Caco-2 (cell line): ENCODE results near the gene PPP1R3F. TPM values are rescaled to one million over a fixed set of nuclear protein-coding genes. Genes with fewer than 3 reads are reported as not detected.

Experiments used
- BruUV-seq: library from RNA; stranded (reverse); fragments of 400-500 nt; replicated peaks from 2 replicates; lab custom pipeline; 2021; lab: Mats Ljungman, UMichigan
- CTCF ChIA-PET: fragments of 300-600 bp; sonication (Branson Sonifier 250); formaldehyde crosslinking; loops from one replicate; lab custom pipeline; 2022; ENCODE audit warnings: antibody characterized with exemption; lab: Charles Lee
- POLR2A ChIA-PET: fragments of 300-600 bp; sonication (Branson Sonifier 250); formaldehyde crosslinking; loops from one replicate; lab custom pipeline; 2022; ENCODE audit warnings: antibody characterized with exemption; lab: Charles Lee
- DNase-seq, 2 experiments: peaks; one replicate each; pipeline versions ENCODE4 v3.0.0 to v3.0.0-alpha.2; 2020 to 2022
- H3K27me3 ChIP-seq: replicated peaks from 2 replicates; pipeline ENCODE4 v1.6.0; 2011; ENCODE audit warnings: low read length; ENCODE audit not compliant: control insufficient read depth, insufficient read depth
- H3K36me3 ChIP-seq: 2 replicates; pipeline ENCODE4 v1.5.1; 2011; ENCODE audit warnings: low read length; ENCODE audit not compliant: control insufficient read depth, insufficient read depth
- H3K4me1 ChIP-seq: fragments of 250-450 bp; sonication (Bioruptor Pico); 2 replicates; pipeline ENCODE4 v1.5.1; 2020; ENCODE audit warnings: mild to moderate bottlenecking
- H3K4me3 ChIP-seq: 2 replicates; pipeline ENCODE4 v1.5.1; 2011; ENCODE audit warnings: low read depth, mild to moderate bottlenecking, control low read depth, low read length
- H3K9me3 ChIP-seq: fragments of 250-450 bp; sonication (Bioruptor Pico); 2 replicates; pipeline ENCODE4 v1.5.1; 2020; ENCODE audit warnings: mild to moderate bottlenecking, moderate library complexity
- H3K27ac Mint-ChIP-seq: one replicate; pipeline ENCODE4 v1.8.0; 2022; ENCODE audit warnings: mixed read lengths; ENCODE audit not compliant: unreplicated experiment
- H3K27me3 Mint-ChIP-seq: one replicate; pipeline ENCODE4 v1.8.0; 2022; ENCODE audit warnings: mixed read lengths; ENCODE audit not compliant: insufficient read depth, unreplicated experiment
- H3K36me3 Mint-ChIP-seq: one replicate; pipeline ENCODE4 v1.8.0; 2022; ENCODE audit warnings: mild to moderate bottlenecking, mixed read lengths; ENCODE audit not compliant: insufficient read depth, unreplicated experiment
- H3K4me1 Mint-ChIP-seq: one replicate; pipeline ENCODE4 v1.8.0; 2022; ENCODE audit warnings: low read depth, mixed read lengths; ENCODE audit not compliant: unreplicated experiment
- H3K4me3 Mint-ChIP-seq: one replicate; pipeline ENCODE4 v1.8.0; 2022; ENCODE audit warnings: mild to moderate bottlenecking, moderate library complexity, mixed read lengths; ENCODE audit not compliant: unreplicated experiment
- H3K9me3 Mint-ChIP-seq: one replicate; pipeline ENCODE4 v1.8.0; 2022; ENCODE audit warnings: mixed read lengths; ENCODE audit not compliant: unreplicated experiment
- CTCF ChIP-seq, 2 experiments: fragments of 200-600 bp in 1 of 2; IDR thresholded peaks; 1 replicate in 1 of 2; 2 replicates in 1 of 2; pipeline versions ENCODE4 v1.5.1 to v1.8.0; 2011 to 2022; ENCODE audit warnings: antibody characterized with exemption in 1 of 2, control low read depth in 1 of 2, inconsistent platforms in 1 of 2, low read depth in 1 of 2, low read length in 1 of 2, mild to moderate bottlenecking in 1 of 2, moderate library complexity in 1 of 2; ENCODE audit not compliant: insufficient read depth in 1 of 2, severe bottlenecking in 1 of 2, unreplicated experiment in 1 of 2
- intact Hi-C: fragments of 100-400 bp; cut with micrococcal nuclease; formaldehyde crosslinking; loops from one replicate; pipeline ENCODE4 v1.10.0; 2022; ENCODE audit not compliant: unreplicated experiment
- total RNA-seq: library from RNA; stranded (reverse); gene quantifications from 2 replicates; pipeline ENCODE4 v1.2.3, GENCODE V29; 2022

Gene PPP1R3F
- total RNA-seq, 1 experiment from 2014 or later, result 3.9 TPM

GRCh38 chrX:49258749-49259124 is 10.9 kb upstream of the PPP1R3F start:
- H3K36me3 Mint-ChIP-seq, result no peaks in the 10 kb centered on the region
- H3K27me3 ChIP-seq, result no peaks in the 10 kb centered on the region
- H3K27ac Mint-ChIP-seq, result no peak overlapping the region
- H3K27me3 Mint-ChIP-seq, result no peaks in the 10 kb centered on the region
- H3K4me3 Mint-ChIP-seq, result no peak overlapping the region
- CTCF ChIA-PET, result no interaction called here
- H3K4me1 ChIP-seq, result no peaks in the 10 kb centered on the region
- H3K4me1 Mint-ChIP-seq, result no peaks in the 10 kb centered on the region
- POLR2A ChIA-PET, result no interaction called here
- no peaks in the 10 kb centered on the region for H3K9me3 Mint-ChIP-seq
- BruUV-seq, result no TSS peak
- H3K9me3 ChIP-seq, result no peaks in the 10 kb centered on the region
- H3K36me3 ChIP-seq, result no peaks in the 10 kb centered on the region
- no peak overlapping the region for H3K4me3 ChIP-seq
- no peak for DNase-seq
- intact Hi-C loops, result no loop called here
- no peak for TF ChIP-seq CTCF (IDR thresholded peaks at IDR 0.05; ENCODE audit: insufficient read depth in 1 of 2, low read depth in 1 of 2, low read length in 1 of 2, severe bottlenecking in 1 of 2, unreplicated experiment in 1 of 2)

- no peaks in the 10 kb centered on the region for H3K36me3 ChIP-seq
- no peak for TF ChIP-seq CTCF (IDR thresholded peaks at IDR 0.05; ENCODE audit: insufficient read depth in 1 of 2, low read depth in 1 of 2, low read length in 1 of 2, severe bottlenecking in 1 of 2, unreplicated experiment in 1 of 2)
- H3K27me3 ChIP-seq, result no peaks in the 10 kb centered on the region
- no peak for DNase-seq
- Mint-ChIP-seq H3K4me1 (no peaks in the 10 kb centered on the region), H3K9me3 (no peaks in the 10 kb centered on the region), H3K4me3 (no peak overlapping the region), H3K36me3 (no peaks in the 10 kb centered on the region), H3K27ac (no peak overlapping the region), H3K27me3 (no peaks in the 10 kb centered on the region)
- H3K9me3 ChIP-seq, result no peaks in the 10 kb centered on the region
- no TSS peak for BruUV-seq
- ChIA-PET CTCF (interaction anchor here (0.6 kb wide), 1 partner anchor 523 kb away, joined by 3 read pairs; no protein-coding TSS in a partner anchor), POLR2A (no interaction called here)
- H3K4me3 ChIP-seq, result no peak overlapping the region
- H3K4me1 ChIP-seq, result no peaks in the 10 kb centered on the region
- intact Hi-C loops, result no loop called here
These were observed 9.2 kb upstream of the PPP1R3F start for GRCh38 chrX:49260221-49260985.

- no peak for DNase-seq
- Histone ChIP-seq H3K4me3 (no peak overlapping the region), H3K9me3 (no peaks in the 10 kb centered on the region), H3K4me1 (no peaks in the 10 kb centered on the region), H3K36me3 (no peaks in the 10 kb centered on the region), H3K27me3 (no peaks in the 10 kb centered on the region)
- Mint-ChIP-seq H3K4me3 (no peak overlapping the region), H3K27me3 (no peaks in the 10 kb centered on the region), H3K9me3 (no peaks in the 10 kb centered on the region), H3K36me3 (peaks cover 3% of the 10 kb centered on the region), H3K4me1 (peaks cover 8% of the 10 kb centered on the region), H3K27ac (no peak overlapping the region)
- no peak for TF ChIP-seq CTCF (IDR thresholded peaks at IDR 0.05; ENCODE audit: insufficient read depth in 1 of 2, low read depth in 1 of 2, low read length in 1 of 2, severe bottlenecking in 1 of 2, unreplicated experiment in 1 of 2)
- intact Hi-C loops, result no loop called here
- CTCF ChIA-PET, result no interaction called here
- POLR2A ChIA-PET, result no interaction called here
- BruUV-seq, result no TSS peak
These were observed 7.0 kb upstream of the PPP1R3F start for GRCh38 chrX:49262603-49263002.
